Measurements from ENCODE around the gene OVCH2.

GRCh38 chr11:7677071-7677470, 29.2 kb downstream of the OVCH2 start:
- TF ChIP-seq EZH2phosphoT487 (IDR thresholded peaks at IDR 0.05; ENCODE audit: insufficient read depth, low read depth): no peak
- TF ChIP-seq EZH2 (IDR thresholded peaks at IDR 0.05; ENCODE audit: insufficient read depth, poor library complexity, severe bottlenecking): no peak

All from GM23248 (cell line).